Right lobe of liver (tissue), 4 donors: Measurements from ENCODE around the gene FRMD4A.

Source experiments
- POLR2A ChIP-seq: fragments of 450-650 bp; IDR thresholded peaks from one replicate; pipeline ENCODE4 v1.6.1; 2017; ENCODE audit warnings: antibody characterized with exemption, mild to moderate bottlenecking
- TF ChIP-seq, protein P1 (sequence below), 4 donors: fragments of 200-600 bp in 3 of 4; fragments of 450-650 bp in 1 of 4; IDR thresholded peaks; one replicate each; pipeline versions ENCODE4 v1.5.1 to v1.8.0; 2016 to 2022; ENCODE audit warnings: antibody characterized with exemption in 4 of 4, mild to moderate bottlenecking in 2 of 4
- donor health status: DM: no; HTN: no; CAD: no.
- donor health status: DM: no; HTN: no; CAD: no.
- donor health status: DM: no; HTN: yes; CAD: no.

DNA sequence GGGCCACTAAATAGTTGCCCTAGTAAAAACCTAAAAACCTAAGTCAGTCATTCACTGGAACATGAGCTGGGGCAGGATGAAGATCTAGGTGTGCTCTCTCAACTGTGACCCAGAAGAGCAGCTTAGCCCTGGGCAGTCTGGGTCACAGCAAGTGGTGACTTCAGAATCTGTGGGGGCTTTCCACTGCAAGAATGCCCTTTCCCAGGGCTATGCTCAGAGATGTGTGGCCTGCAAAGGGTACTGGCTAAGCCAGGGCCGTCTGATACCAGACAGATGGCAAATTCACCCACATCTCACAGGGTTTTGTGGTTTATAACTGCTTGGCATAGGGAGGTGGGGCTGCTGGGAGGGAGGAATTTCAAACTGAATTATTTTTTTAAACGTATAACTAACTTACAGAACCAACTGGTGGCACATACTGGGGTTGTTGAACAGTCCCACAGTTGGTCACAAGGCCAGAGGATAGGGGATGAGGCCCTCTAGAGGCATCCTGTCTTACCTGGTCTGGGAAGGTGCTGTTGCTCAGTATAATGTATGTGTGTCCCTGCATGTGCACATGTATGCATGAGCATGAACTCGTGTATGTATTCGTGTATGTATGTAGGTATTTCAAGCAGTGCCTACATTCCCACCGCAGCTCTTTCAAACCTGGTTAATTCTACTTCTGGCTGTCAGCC is 680.7 kb downstream of the FRMD4A start:
- TF ChIP-seq, protein P1, sequence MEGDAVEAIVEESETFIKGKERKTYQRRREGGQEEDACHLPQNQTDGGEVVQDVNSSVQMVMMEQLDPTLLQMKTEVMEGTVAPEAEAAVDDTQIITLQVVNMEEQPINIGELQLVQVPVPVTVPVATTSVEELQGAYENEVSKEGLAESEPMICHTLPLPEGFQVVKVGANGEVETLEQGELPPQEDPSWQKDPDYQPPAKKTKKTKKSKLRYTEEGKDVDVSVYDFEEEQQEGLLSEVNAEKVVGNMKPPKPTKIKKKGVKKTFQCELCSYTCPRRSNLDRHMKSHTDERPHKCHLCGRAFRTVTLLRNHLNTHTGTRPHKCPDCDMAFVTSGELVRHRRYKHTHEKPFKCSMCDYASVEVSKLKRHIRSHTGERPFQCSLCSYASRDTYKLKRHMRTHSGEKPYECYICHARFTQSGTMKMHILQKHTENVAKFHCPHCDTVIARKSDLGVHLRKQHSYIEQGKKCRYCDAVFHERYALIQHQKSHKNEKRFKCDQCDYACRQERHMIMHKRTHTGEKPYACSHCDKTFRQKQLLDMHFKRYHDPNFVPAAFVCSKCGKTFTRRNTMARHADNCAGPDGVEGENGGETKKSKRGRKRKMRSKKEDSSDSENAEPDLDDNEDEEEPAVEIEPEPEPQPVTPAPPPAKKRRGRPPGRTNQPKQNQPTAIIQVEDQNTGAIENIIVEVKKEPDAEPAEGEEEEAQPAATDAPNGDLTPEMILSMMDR (IDR thresholded peaks at IDR 0.05), result no peak
- no peak for TF ChIP-seq POLR2A
